ENCODE measurements around the gene RAB34. TPM values are rescaled to one million over a fixed set of nuclear protein-coding genes. Genes with fewer than 3 reads are reported as not detected.

RAB34 gene
- total RNA-seq, 1 donor from 2014 or later = 21.3 TPM

- Mint-ChIP-seq H3K27me3 (no peaks in the 10 kb centered on the region), H3K4me1 (peaks cover 10% of the 10 kb centered on the region), H3K9me3 (no peaks in the 10 kb centered on the region), H3K4me3 (no peak overlapping the region), H3K27ac (peak overlapping the region; percentile 15), H3K36me3 (ENCODE audit: low read depth) (peaks cover 79% of the 10 kb centered on the region)
- CTCF ChIA-PET = interaction anchor here (0.7 to 6.4 kb wide), 8 partner anchors 14 to 193 kb away, joined by 3 to 112 read pairs (median 16); partner anchors contain the start of genes DHRS13, NEK8 and TLCD1
- intact Hi-C loops (cut with micrococcal nuclease) = loop anchor here (5.0 kb wide), 1 partner anchor 356 kb away; no protein-coding TSS in a partner anchor
- POLR2A ChIA-PET = interaction anchor here (0.6 to 4.6 kb wide), 4 partner anchors 9 to 136 kb away, joined by 7 to 30 read pairs (median 20); partner anchors contain the start of genes NEK8 and TLCD1
- no peak for DNase-seq
- ATAC-seq (ENCODE audit: low read depth) = no peak
- TF ChIP-seq, protein P1, sequence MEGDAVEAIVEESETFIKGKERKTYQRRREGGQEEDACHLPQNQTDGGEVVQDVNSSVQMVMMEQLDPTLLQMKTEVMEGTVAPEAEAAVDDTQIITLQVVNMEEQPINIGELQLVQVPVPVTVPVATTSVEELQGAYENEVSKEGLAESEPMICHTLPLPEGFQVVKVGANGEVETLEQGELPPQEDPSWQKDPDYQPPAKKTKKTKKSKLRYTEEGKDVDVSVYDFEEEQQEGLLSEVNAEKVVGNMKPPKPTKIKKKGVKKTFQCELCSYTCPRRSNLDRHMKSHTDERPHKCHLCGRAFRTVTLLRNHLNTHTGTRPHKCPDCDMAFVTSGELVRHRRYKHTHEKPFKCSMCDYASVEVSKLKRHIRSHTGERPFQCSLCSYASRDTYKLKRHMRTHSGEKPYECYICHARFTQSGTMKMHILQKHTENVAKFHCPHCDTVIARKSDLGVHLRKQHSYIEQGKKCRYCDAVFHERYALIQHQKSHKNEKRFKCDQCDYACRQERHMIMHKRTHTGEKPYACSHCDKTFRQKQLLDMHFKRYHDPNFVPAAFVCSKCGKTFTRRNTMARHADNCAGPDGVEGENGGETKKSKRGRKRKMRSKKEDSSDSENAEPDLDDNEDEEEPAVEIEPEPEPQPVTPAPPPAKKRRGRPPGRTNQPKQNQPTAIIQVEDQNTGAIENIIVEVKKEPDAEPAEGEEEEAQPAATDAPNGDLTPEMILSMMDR (IDR thresholded peaks at IDR 0.05) = no peak
Observed at GRCh38 chr17:28760601-28761562, 43.2 kb upstream of the RAB34 start.

DNA sequence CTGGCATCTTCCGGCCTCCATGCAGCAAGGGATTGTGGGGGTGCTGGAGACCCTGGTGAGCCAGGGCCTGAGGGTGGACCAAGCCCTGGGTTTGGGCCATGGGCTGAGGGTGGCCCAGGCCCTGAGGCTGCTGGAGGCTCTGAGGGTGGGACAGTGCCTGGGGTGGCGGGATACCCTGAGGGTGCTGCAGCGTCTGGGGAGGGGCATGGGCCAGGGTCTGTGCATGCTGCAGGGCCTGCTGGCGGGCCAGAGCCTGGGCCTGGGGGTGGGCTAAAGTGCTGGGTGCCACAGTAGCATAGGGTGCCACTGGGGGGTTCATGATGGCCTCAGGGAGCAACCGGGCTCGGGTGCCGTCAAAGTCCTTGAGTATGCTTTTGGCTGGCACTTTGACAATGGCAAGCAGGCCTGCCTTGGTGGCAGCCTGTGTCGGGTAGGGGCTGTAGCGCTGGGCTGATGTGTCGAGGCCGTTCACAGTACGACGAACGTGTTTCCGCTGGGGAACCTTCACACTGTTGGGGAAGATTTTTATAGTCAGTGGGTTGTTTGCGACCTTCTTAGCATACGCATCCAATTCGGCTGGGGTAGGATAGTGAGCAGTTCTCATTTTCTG is 41.7 kb upstream of the RAB34 start:
- intact Hi-C loops (cut with micrococcal nuclease) = no loop called here
- POLR2A ChIA-PET = interaction anchor here (0.5 to 23.0 kb wide), 3 partner anchors 32 to 63 kb away, joined by 5 to 2384 read pairs (median 28); partner anchors contain the start of genes NEK8, RPL23A and TLCD1
- no peak for ATAC-seq (ENCODE audit: low read depth)

GRCh38 chr17:28758411-28759121 is 40.9 kb upstream of the RAB34 start:
- ATAC-seq (ENCODE audit: low read depth) (no peak), DNase-seq (no peak)
- ChIA-PET CTCF (interaction anchor here (3.2 kb wide), 1 partner anchor 32 kb away, joined by 23 read pairs; the partner anchor contains the start of gene TLCD1), POLR2A (interaction anchor here (0.6 to 23.0 kb wide), 2 partner anchors 16 to 31 kb away, joined by 5 to 2384 read pairs; partner anchors contain the start of genes NEK8, RPL23A and TLCD1)
- intact Hi-C loops (cut with micrococcal nuclease) = no loop called here
- Mint-ChIP-seq H3K9me3 (no peaks in the 10 kb centered on the region), H3K4me3 (no peak overlapping the region), H3K27me3 (no peaks in the 10 kb centered on the region), H3K36me3 (ENCODE audit: low read depth) (peaks cover 76% of the 10 kb centered on the region), H3K4me1 (peaks cover 6% of the 10 kb centered on the region), H3K27ac (no peak overlapping the region)
- TF ChIP-seq, protein P1 (IDR thresholded peaks at IDR 0.05) = no peak

More for the DNA sequence above, 41.7 kb upstream of the RAB34 start:
- Mint-ChIP-seq H3K4me3 (no peak overlapping the region), H3K4me1 (peaks cover 10% of the 10 kb centered on the region), H3K27ac (peak overlapping the region; percentile 18), H3K27me3 (no peaks in the 10 kb centered on the region), H3K9me3 (no peaks in the 10 kb centered on the region), H3K36me3 (ENCODE audit: low read depth) (peaks cover 80% of the 10 kb centered on the region)
- TF ChIP-seq, protein P1 (IDR thresholded peaks at IDR 0.05) = no peak
- CTCF ChIA-PET = no interaction called here
- no peak for DNase-seq

- CTCF ChIA-PET = interaction anchor here (0.9 to 3.2 kb wide), 2 partner anchors 13 to 30 kb away, joined by 3 to 23 read pairs; partner anchors contain the start of genes TLCD1 and TRAF4
- peak overlapping the region; percentile 18 for H3K27ac Mint-ChIP-seq
- no peak overlapping the region for H3K4me3 Mint-ChIP-seq
- peaks cover 78% of the 10 kb centered on the region for H3K36me3 Mint-ChIP-seq (ENCODE audit: low read depth)
- no peaks in the 10 kb centered on the region for H3K27me3 Mint-ChIP-seq
- DNase-seq (no peak), ATAC-seq (ENCODE audit: low read depth) (no peak)
- intact Hi-C loops (cut with micrococcal nuclease) = no loop called here
- H3K9me3 Mint-ChIP-seq = no peaks in the 10 kb centered on the region
- POLR2A ChIA-PET = interaction anchor here (0.7 to 23.0 kb wide), 6 partner anchors 10 to 146 kb away, joined by 3 to 2384 read pairs (median 4); partner anchors contain the start of genes DHRS13, FAM222B, NEK8 and RPL23A
- TF ChIP-seq, protein P1 (IDR thresholded peaks at IDR 0.05) = no peak
- peaks cover 6% of the 10 kb centered on the region for H3K4me1 Mint-ChIP-seq
Observed at GRCh38 chr17:28756049-28756804, 38.6 kb upstream of the RAB34 start.
